Astrocyte (in vitro differentiated cells and primary cell): ENCODE results near the gene CLK2. TPM values are rescaled to one million over a fixed set of nuclear protein-coding genes. Genes with fewer than 3 reads are reported as not detected.
A peak's percentile ranks its signal among the peaks of the same experiment; 100 is the strongest.
"Not testable (repeated sequence)": the region's sequence is repeated elsewhere in the genome, so short reads cannot be mapped to it uniquely, and the experiment has no call there.

Source experiments
- DNase-seq: peaks from one replicate; pipeline ENCODE4 v3.0.0-alpha.2; 2010; ENCODE audit warnings: low read depth
- FAIRE-seq: peaks from 2 replicates; lab custom pipeline; 2011; peaks lifted over from hg19 to GRCh38; lab: Jason Lieb, UNC
- H2AFZ ChIP-seq: 2 replicates; pipeline ENCODE4 v1.6.0; 2012; ENCODE audit warnings: low read depth, low read length, inconsistent platforms
- H3K27ac ChIP-seq: 2 replicates; pipeline ENCODE4 v1.5.1; 2011; ENCODE audit warnings: low read depth, low read length, inconsistent platforms
- H3K27me3 ChIP-seq: 2 replicates; pipeline ENCODE4 v1.6.0; 2011; ENCODE audit warnings: low read length, inconsistent platforms; ENCODE audit not compliant: insufficient read depth
- H3K36me3 ChIP-seq: 2 replicates; pipeline ENCODE4 v1.5.1; 2011; ENCODE audit warnings: low read length, inconsistent platforms; ENCODE audit not compliant: insufficient read depth
- H3K4me1 ChIP-seq: 2 replicates; pipeline ENCODE4 v1.5.1; 2011; ENCODE audit warnings: low read length, inconsistent platforms; ENCODE audit not compliant: insufficient read depth
- H3K4me2 ChIP-seq: 2 replicates; pipeline ENCODE4 v1.6.0; 2012; ENCODE audit warnings: low read length, inconsistent platforms
- H3K4me3 ChIP-seq: 2 replicates; pipeline ENCODE4 v1.5.1; 2011; ENCODE audit warnings: low read depth, mild to moderate bottlenecking, low read length, inconsistent platforms; ENCODE audit not compliant: insufficient read depth
- H3K79me2 ChIP-seq: 2 replicates; pipeline ENCODE4 v1.6.0; 2012; ENCODE audit warnings: mild to moderate bottlenecking, low read length, inconsistent platforms; ENCODE audit not compliant: insufficient read depth
- H3K9ac ChIP-seq: 2 replicates; pipeline ENCODE4 v1.6.0; 2012; ENCODE audit warnings: mild to moderate bottlenecking, low read length, inconsistent platforms
- H3K9me3 ChIP-seq: 2 replicates; pipeline ENCODE4 v1.5.1; 2012; ENCODE audit warnings: low read depth, mild to moderate bottlenecking, low read length, inconsistent platforms; ENCODE audit not compliant: insufficient read depth
- H4K20me1 ChIP-seq: 2 replicates; pipeline ENCODE4 v1.6.0; 2012; ENCODE audit warnings: low read length, inconsistent platforms; ENCODE audit not compliant: insufficient read depth
- H3K27ac Mint-ChIP-seq: one replicate; pipeline ENCODE4 v1.8.0; 2021; ENCODE audit warnings: mild to moderate bottlenecking, mixed read lengths; ENCODE audit not compliant: unreplicated experiment
- H3K27me3 Mint-ChIP-seq: one replicate; pipeline ENCODE4 v1.8.0; 2021; ENCODE audit warnings: low read depth, mixed read lengths; ENCODE audit not compliant: unreplicated experiment
- H3K36me3 Mint-ChIP-seq: one replicate; pipeline ENCODE4 v1.8.0; 2021; ENCODE audit warnings: low read depth, mixed read lengths; ENCODE audit not compliant: unreplicated experiment
- H3K4me1 Mint-ChIP-seq: one replicate; pipeline ENCODE4 v1.8.0; 2021; ENCODE audit warnings: low read depth, mixed read lengths; ENCODE audit not compliant: unreplicated experiment
- H3K4me3 Mint-ChIP-seq: one replicate; pipeline ENCODE4 v1.8.0; 2021; ENCODE audit warnings: mild to moderate bottlenecking, moderate library complexity, mixed read lengths; ENCODE audit not compliant: unreplicated experiment
- H3K9me3 Mint-ChIP-seq: one replicate; pipeline ENCODE4 v1.8.0; 2021; ENCODE audit warnings: mild to moderate bottlenecking, mixed read lengths; ENCODE audit not compliant: unreplicated experiment
- CTCF ChIP-seq: IDR thresholded peaks from 2 replicates; pipeline ENCODE4 v1.5.1; 2011; ENCODE audit warnings: low read depth, mild to moderate bottlenecking, inconsistent platforms, low read length, moderate library complexity; ENCODE audit not compliant: insufficient read depth
- EZH2 ChIP-seq: IDR thresholded peaks from 2 replicates; pipeline ENCODE4 v1.6.1; 2012; ENCODE audit warnings: mild to moderate bottlenecking, low read length, inconsistent platforms; ENCODE audit not compliant: insufficient read depth
- total RNA-seq: library from RNA; stranded (reverse); gene quantifications from 2 replicates; pipeline ENCODE4 v1.2.1, GENCODE V29; 2021

Gene CLK2
- total RNA-seq, 1 donor from 2014 or later = 31.7 TPM

GRCh38 chr1:155247667-155248553, 25.4 kb downstream of the CLK2 start:
- Mint-ChIP-seq H3K4me3 (no peak overlapping the region), H3K27me3 (no peaks in the 10 kb centered on the region), H3K9me3 (no peaks in the 10 kb centered on the region), H3K27ac (no peak overlapping the region), H3K36me3 (peaks cover 14% of the 10 kb centered on the region), H3K4me1 (peaks cover 12% of the 10 kb centered on the region)
- Histone ChIP-seq H2AFZ (no peak overlapping the region), H3K36me3 (no peaks in the 10 kb centered on the region), H4K20me1 (no peaks in the 10 kb centered on the region), H3K9ac (no peak overlapping the region), H3K27ac (no peak overlapping the region), H3K4me3 (no peak overlapping the region), H3K79me2 (peaks cover 7% of the 10 kb centered on the region), H3K4me1 (peaks cover 15% of the 10 kb centered on the region), H3K27me3 (no peaks in the 10 kb centered on the region), H3K9me3 (no peaks in the 10 kb centered on the region), H3K4me2 (no peak overlapping the region)
- no peak for TF ChIP-seq CTCF
- no peak for TF ChIP-seq EZH2
- no peak for FAIRE-seq
- DNase-seq = no peak

- FAIRE-seq, H3K27me3 Mint-ChIP-seq, H4K20me1 ChIP-seq, H3K4me1 Mint-ChIP-seq, H3K27ac Mint-ChIP-seq, H3K9me3 ChIP-seq, H3K27me3 ChIP-seq, H3K27ac ChIP-seq, H3K9me3 Mint-ChIP-seq, DNase-seq, H3K36me3 ChIP-seq, H2AFZ ChIP-seq, H3K4me3 ChIP-seq, H3K79me2 ChIP-seq, H3K9ac ChIP-seq, H3K4me3 Mint-ChIP-seq, H3K4me2 ChIP-seq: not testable (repeated sequence)
- H3K36me3 Mint-ChIP-seq = peaks cover 14% of the 10 kb centered on the region
- peaks cover 15% of the 10 kb centered on the region for H3K4me1 ChIP-seq
Observed at GRCh38 chr1:155246796-155247195, 26.5 kb downstream of the CLK2 start.

GRCh38 chr1:155245163-155245524, 28.2 kb downstream of the CLK2 start:
- peaks cover 10% of the 10 kb centered on the region for H3K36me3 Mint-ChIP-seq
- no peaks in the 10 kb centered on the region for H3K27me3 Mint-ChIP-seq
- Histone ChIP-seq H3K4me2 (peak overlapping the region; percentile 93), H4K20me1 (no peaks in the 10 kb centered on the region), H3K36me3 (no peaks in the 10 kb centered on the region), H2AFZ (peak overlapping the region; percentile 98), H3K4me3 (peak overlapping the region; percentile 71), H3K9me3 (no peaks in the 10 kb centered on the region), H3K4me1 (peaks cover 9% of the 10 kb centered on the region), H3K9ac (peak overlapping the region; percentile 85), H3K27me3 (no peaks in the 10 kb centered on the region), H3K79me2 (peaks cover 7% of the 10 kb centered on the region), H3K27ac (peak overlapping the region; percentile 93)
- H3K9me3 Mint-ChIP-seq = no peaks in the 10 kb centered on the region
- peak overlapping the region; percentile 84 for H3K4me3 Mint-ChIP-seq
- peaks cover 11% of the 10 kb centered on the region for H3K4me1 Mint-ChIP-seq
- DNase-seq (no peak), FAIRE-seq (no peak)
- TF ChIP-seq EZH2 (no peak), CTCF (no peak)
- H3K27ac Mint-ChIP-seq = peak overlapping the region; percentile 67
